HepG2 (cell line): ENCODE results near the gene MOB4. TPM values are rescaled to one million over a fixed set of nuclear protein-coding genes. Genes with fewer than 3 reads are reported as not detected.
A peak's percentile ranks its signal among the peaks of the same experiment; 100 is the strongest.

Experiments
- AGO1 ChIP-seq: fragments of 200-400 bp; formaldehyde crosslinking; IDR thresholded peaks from 2 replicates; pipeline ENCODE4 v1.6.1; 2017; ENCODE audit warnings: mild to moderate bottlenecking, low read depth, low read length, moderate library complexity; ENCODE audit not compliant: poor library complexity, severe bottlenecking
- AKNA ChIP-seq: sonication (generic); formaldehyde crosslinking; IDR thresholded peaks from 2 replicates; pipeline ENCODE4 v1.4.0; 2020; ENCODE audit warnings: missing genetic modification reagents, borderline replicate concordance
- FOXK2 ChIP-seq: fragments of 450-650 bp; IDR thresholded peaks from 2 replicates; pipeline ENCODE4 v1.6.1; 2016
- HMGXB3 ChIP-seq: sonication (generic); formaldehyde crosslinking; IDR thresholded peaks from 2 replicates; pipeline ENCODE4 v1.4.0; 2020; ENCODE audit warnings: missing genetic modification reagents, borderline replicate concordance
- KDM6A ChIP-seq: IDR thresholded peaks from 2 replicates; pipeline ENCODE4 v1.6.1; 2016; ENCODE audit warnings: low read depth
- MED1 ChIP-seq: sonication (generic); formaldehyde crosslinking; IDR thresholded peaks from 2 replicates; pipeline ENCODE4 v1.4.0; 2020; ENCODE audit warnings: missing genetic modification reagents
- NFRKB ChIP-seq: fragments of 450-650 bp; IDR thresholded peaks from 2 replicates; pipeline ENCODE4 v1.6.1; 2017
- PRDM4 ChIP-seq: sonication (generic); formaldehyde crosslinking; IDR thresholded peaks from 2 replicates; pipeline ENCODE4 v1.9.0; 2021; ENCODE audit warnings: missing genetic modification reagents, borderline replicate concordance
- RFXAP ChIP-seq: sonication (generic); formaldehyde crosslinking; IDR thresholded peaks from 2 replicates; pipeline ENCODE4 v1.4.0; 2020; ENCODE audit warnings: missing genetic modification reagents, borderline replicate concordance
- TARDBP ChIP-seq: sonication (generic); formaldehyde crosslinking; IDR thresholded peaks from 2 replicates; pipeline ENCODE4 v1.8.0; 2022; ENCODE audit warnings: mild to moderate bottlenecking, missing genetic modification reagents
- TP53 ChIP-seq: sonication (generic); formaldehyde crosslinking; conservative IDR thresholded peaks from 2 replicates; pipeline ENCODE4 v1.4.0; 2020; ENCODE audit warnings: missing genetic modification reagents
- TRIM24 ChIP-seq: sonication (generic); formaldehyde crosslinking; IDR thresholded peaks from 2 replicates; pipeline ENCODE4 v1.8.0; 2022; ENCODE audit warnings: mild to moderate bottlenecking, missing genetic modification reagents
- ZBTB20 ChIP-seq: sonication (generic); formaldehyde crosslinking; IDR thresholded peaks from 2 replicates; pipeline ENCODE4 v1.8.1; 2023; ENCODE audit warnings: missing genetic modification reagents, low read depth, mild to moderate bottlenecking, borderline replicate concordance
- ZFP62 ChIP-seq: sonication (generic); formaldehyde crosslinking; IDR thresholded peaks from 2 replicates; pipeline ENCODE4 v1.4.0; 2020; ENCODE audit warnings: missing genetic modification reagents
- ZNF329 ChIP-seq: sonication (generic); formaldehyde crosslinking; IDR thresholded peaks from 2 replicates; pipeline ENCODE4 v1.9.0; 2021; ENCODE audit warnings: low read depth, mild to moderate bottlenecking, missing genetic modification reagents
- polyA plus RNA-seq, 8 experiments: library from polyadenylated mRNA; depleted of rRNA in 3 of 8; stranded (reverse) in 7 of 8; unstranded in 1 of 8; fragments of >200 nt; fragmentation: Illumina TruSeq in 4 of 8; extraction: Trizol in 4 of 8; gene quantifications; 2 replicates each; pipeline versions ENCODE4 v1.2.1 to v1.2.3, GENCODE V29; 2011 to 2016; ENCODE audit warnings: low read depth in 4 of 8, missing spikeins in 1 of 8, mixed read lengths in 1 of 8; ENCODE audit not compliant: insufficient read depth in 1 of 8
- total RNA-seq, 5 experiments: library from RNA; depleted of rRNA; stranded (reverse); fragments of >200 nt; fragmentation: Illumina TruSeq; extraction: Trizol; gene quantifications; 2 replicates each; pipeline ENCODE4 v1.2.3, GENCODE V29; 2016; ENCODE audit warnings: low read depth in 1 of 5
- TF ChIP-seq, protein P1 (sequence below): sonication (generic); formaldehyde crosslinking; IDR thresholded peaks from 2 replicates; pipeline ENCODE4 v1.4.0; 2020; ENCODE audit warnings: missing genetic modification reagents

MOB4 gene
- total and polyA plus RNA-seq, 2 of the 13 experiments (the other 11 are each of a cell fraction or from before 2014, with no cell fraction given), result 35.7 to 38.6 TPM

DNA sequence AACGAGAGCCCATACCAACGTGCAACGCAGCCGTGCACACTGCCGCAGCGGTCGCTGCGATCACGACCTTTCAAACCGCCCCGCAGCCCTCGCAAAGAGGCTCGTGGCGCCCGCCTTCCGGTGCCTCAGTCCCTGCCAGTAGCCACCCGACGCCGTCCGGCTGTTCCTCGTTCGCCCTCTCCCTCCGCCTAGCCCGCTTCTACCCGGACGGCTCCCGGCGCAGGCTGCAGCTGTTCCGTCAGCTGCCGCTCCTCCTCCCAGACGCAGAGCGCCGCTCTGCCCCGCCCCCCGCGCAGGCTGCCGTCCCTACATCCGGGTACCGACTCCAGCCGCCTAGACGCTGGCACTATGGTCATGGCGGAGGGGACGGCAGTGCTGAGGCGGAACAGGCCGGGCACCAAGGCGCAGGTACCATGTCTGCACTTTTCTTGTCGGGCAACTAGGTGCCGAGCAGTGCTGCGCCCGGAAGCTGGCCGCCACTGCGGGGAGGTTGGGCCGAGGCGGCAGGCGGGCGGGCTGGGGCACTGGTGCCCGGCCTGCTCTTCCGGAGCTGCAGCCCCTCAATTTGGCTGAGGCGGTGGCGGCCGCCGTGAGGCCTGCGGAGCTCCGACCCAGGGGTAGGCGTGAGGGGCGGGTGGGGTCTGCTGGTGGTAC, at the start of gene MOB4 (continued):
- TF ChIP-seq, protein P1, sequence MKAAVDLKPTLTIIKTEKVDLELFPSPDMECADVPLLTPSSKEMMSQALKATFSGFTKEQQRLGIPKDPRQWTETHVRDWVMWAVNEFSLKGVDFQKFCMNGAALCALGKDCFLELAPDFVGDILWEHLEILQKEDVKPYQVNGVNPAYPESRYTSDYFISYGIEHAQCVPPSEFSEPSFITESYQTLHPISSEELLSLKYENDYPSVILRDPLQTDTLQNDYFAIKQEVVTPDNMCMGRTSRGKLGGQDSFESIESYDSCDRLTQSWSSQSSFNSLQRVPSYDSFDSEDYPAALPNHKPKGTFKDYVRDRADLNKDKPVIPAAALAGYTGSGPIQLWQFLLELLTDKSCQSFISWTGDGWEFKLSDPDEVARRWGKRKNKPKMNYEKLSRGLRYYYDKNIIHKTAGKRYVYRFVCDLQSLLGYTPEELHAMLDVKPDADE (CRISPR knock-in tag), result no peak
- TF ChIP-seq TRIM24 (CRISPR knock-in tag) (0 out of 2 replicates have a peak, but pooled peaks have one; percentile 36), KDM6A (CRISPR knock-in tag) (peak; percentile 75; the same call in 1 of the 2 replicates), FOXK2 (peak; percentile 15; the same call in 1 of the 2 replicates), MED1 (peak; percentile 94), ZNF329 (CRISPR knock-in tag) (peak; percentile 93), ZFP62 (CRISPR knock-in tag) (0 out of 2 replicates have a peak, but pooled peaks have one; percentile 21), HMGXB3 (peak; percentile 88; the same call in 1 of the 2 replicates), PRDM4 (CRISPR knock-in tag) (no peak), RFXAP (CRISPR knock-in tag) (peak; percentile 92), TP53 (no peak; the same call in 1 of the 2 replicates), NFRKB (peak; percentile 65; the same call in 1 of the 2 replicates), AGO1 (peak; percentile 97), ZBTB20 (CRISPR knock-in tag) (peak; percentile 96), AKNA (CRISPR knock-in tag) (0 out of 2 replicates have a peak, but pooled peaks have one; percentile 26), TARDBP (CRISPR knock-in tag) (peak; percentile 99)
